HG03520 (cell line): Measurements from ENCODE around the gene NUMB.

Experiments
- ATAC-seq: cut with Tn5 transposase; IDR thresholded peaks from one replicate; pipeline ENCODE4 v1.9.1; 2021; ENCODE audit warnings: mild to moderate bottlenecking, moderate library complexity; ENCODE audit not compliant: unreplicated experiment

The NUMB gene

DNA sequence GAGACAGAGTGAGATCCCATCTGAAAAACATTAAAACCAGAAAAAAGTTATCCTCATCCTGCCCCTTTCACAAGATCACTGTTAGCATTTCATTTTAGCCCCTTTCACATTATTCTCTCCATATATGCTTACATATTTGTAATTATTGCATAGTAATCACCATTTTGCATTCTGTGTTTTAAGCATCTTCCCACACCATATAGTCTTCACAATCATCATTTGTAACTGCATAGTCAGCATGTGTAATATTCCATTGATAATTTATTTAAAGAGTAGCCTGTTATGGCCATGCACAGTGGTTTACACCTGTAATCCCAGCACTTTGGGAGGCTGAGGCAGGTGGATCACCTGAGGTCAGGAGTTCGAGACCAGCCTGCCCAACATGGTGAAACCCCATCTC lies 209.2 kb downstream of the NUMB start:
- ATAC-seq = no peak

DNA sequence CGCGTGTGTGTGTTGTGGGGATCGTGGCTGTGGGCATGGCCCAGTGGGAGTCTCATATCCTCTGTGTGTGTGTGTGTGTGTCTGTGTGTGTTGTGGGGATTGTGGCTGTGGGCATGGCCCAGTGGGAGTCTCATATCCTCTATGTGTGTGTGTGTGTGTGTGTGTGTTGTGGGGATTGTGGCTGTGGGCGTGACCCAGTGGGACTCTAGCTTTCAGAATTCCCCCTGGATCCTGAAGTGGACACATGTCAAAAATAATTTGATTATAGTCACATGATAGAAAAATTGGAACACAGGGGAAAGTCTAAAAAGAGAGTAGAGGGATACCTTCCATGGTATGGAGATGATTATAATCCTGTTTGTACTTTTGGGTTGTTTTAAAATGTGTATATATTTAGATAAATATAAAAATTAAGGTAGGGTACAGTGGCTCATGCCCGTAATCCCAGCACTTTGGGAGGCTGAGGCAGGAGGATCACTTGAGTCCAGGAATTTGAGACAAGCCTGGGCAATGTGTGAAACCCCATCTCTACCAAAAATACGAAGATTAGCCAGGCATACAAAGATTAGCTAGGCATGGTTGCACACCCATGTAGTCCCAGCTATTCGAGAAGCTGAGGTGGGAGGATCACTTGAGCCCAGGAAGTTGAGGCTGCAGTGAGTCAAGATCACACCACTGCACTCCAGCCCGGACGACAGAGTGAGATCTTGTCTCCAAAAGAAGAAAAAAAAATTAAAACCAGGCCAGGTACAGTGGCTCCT lies 210.1 kb downstream of the NUMB start:
- no peak for ATAC-seq

DNA sequence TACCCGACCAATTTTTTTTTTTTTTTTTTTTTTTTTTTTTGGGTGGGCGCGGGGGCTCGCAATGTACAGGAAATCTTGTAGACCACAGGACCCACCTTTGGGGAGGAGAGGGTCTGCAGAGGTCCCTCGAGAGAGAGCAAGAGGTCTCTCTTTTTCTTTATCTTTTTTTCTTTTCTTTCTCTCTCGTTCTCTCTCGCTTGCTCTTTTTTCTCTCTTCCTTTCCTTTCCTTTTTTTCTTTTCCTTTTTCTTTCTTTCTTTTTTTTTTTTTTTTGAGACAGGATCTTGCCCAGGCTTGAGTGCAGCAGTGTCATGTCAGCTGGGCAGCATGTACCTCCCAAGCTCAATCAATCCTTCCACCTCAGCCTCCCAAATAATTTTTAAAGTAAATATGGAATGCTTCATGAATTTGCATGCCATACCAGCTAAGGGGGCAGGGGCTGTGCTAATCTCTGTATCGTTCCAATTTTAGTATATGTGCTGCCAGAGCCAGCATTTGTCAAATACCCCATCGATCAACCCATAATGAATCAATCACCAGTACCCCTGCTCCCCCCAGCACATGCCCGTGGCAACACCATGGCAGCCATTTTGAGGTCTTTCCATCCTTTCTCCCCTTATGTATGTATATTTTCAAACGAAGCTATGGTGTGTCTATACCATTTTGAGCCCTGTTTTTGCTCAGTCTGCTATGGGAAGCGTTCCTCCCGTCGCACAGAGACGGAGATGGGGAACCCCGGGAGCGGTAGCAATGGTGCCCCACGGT lies 211.8 kb downstream of the NUMB start:
- no peak for ATAC-seq

DNA sequence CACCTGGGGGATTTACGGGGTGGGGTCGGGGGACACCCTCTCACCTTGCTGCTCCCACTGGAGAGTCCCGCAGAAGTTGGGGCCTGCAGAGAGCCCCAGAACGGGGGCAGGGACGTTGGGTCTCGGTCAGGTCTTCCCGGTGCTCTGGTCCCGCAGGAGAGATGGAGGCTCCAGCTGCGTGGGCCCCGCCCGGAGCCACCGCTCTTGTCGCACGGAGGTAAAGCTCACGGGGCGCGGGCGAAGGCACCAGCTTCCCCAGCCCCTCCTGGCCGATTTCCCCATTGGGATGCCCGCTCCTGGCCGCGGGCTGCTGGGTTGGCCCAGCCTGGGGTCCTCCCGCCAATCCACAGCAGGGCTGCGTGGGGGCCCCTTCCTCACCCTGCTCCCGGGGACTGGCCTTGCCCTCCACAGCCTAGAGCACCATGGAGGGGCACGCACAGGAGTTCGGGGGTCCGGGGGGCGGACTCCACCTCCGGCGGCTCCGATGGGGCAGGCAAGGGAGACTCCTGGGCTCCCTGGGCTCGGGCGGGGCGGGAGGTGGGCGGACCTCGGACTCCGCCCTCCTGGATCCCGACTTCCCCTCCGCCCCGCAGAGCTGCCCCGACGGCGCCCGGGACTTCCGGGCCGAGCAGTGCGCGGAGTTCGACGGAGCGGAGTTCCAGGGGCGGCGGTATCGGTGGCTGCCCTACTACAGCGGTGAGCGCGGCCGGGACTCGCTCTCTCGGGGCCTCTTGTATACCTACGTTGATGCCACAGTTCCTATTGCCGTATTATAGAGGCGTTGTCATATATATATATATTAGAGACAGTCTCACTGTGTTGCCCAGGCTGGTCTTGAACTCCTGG lies 212.6 kb downstream of the NUMB start:
- ATAC-seq = peak; percentile 55

DNA sequence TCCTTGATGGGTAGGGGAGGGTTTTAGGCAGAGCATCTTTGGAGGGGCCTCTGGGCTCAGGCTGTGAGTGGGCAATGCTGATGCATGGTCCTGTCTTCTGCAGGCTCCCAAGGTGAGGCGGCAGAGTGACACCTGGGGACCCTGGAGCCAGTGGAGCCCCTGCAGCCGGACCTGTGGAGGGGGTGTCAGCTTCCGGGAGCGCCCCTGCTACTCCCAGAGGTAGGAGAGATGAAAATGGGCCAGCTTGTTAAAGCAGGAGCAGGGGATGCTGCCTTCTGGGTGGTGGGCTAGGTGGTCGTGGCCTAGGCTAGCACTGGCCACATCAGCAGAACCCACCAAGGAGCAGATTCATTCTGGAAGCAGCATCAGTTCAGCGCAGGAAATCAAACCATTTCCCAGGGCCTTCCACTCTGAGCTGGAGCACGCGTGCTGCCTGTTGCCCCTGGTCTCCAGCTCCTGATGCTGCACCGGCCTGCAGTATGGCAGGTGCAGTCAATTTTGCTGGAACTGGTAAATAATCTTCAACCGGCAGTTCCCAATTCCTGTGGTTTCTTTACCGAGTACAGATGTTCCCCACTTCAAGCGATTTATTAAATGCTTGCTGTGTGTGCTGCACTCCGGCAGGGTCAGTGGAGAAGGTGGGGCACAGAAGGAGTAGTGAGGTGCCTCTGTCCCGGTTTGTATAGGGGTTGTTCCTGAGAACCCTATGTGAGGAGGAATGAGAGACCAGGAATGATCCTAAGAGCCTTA lies 213.6 kb downstream of the NUMB start:
- ATAC-seq = no peak

DNA sequence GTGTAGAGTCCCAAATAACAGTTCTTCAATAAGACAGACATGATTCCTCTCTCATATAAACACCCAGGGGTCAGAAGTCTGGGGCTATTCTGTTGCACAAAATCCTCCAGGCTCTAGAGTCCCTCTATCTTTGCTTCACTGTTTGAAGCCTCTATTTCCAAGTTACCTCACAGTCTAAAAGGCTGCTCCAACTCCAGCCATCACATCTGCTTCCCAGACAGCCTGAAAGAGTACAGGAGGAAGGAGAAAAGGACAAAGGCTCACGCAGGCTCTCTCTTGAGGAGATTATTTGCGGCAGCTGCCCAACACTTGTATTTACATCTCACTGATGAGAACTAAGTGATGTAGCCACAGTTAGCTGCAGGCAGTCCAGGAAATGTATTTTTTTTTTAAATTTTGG lies 214.6 kb downstream of the NUMB start:
- no peak for ATAC-seq

DNA sequence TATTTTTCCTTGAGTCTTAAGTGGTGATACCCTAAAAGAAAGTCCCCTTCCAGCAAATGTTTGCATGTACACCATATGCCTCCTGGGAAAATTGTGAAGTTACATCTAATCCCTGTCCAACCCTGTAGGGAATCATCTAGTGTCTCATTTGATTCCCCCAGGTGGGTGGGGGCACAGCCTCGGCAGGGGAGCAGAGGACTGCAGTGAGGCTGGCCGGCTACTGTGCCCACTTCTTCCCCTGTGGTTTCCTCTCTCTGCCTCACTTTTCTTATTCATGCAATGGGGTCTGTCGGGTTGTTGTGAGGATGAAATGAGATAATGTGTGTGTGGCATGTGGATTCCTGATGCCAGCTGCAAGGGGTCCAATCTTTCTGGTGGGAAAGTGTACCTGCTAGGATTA lies 215.0 kb downstream of the NUMB start:
- ATAC-seq = no peak

DNA sequence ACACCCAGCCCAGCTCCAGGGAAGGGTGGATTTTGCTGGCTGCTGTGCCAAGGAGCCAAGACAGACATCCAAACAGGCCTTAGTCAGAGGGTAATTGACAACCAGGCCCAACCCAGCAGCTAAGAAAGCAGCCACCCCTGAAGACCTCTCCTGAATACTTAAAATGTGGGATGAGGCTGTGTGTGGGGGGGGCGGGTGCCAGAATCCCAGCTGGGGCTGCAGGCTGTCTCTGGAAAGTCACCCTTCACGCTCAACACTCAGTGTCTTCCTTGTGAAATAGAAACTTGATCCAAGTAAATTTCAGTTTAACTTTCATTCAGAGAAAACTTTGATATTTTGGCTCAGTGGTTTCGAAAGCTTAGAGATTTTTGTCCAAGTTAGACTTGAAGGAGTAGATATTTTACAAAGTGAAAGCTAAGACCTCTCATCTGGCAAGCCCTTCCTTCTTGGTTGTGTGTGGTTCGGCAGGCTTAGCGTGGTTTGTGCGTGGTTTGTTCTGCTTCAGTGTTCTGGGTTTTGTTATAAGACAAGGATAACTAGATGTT lies 215.9 kb downstream of the NUMB start:
- ATAC-seq = no peak

DNA sequence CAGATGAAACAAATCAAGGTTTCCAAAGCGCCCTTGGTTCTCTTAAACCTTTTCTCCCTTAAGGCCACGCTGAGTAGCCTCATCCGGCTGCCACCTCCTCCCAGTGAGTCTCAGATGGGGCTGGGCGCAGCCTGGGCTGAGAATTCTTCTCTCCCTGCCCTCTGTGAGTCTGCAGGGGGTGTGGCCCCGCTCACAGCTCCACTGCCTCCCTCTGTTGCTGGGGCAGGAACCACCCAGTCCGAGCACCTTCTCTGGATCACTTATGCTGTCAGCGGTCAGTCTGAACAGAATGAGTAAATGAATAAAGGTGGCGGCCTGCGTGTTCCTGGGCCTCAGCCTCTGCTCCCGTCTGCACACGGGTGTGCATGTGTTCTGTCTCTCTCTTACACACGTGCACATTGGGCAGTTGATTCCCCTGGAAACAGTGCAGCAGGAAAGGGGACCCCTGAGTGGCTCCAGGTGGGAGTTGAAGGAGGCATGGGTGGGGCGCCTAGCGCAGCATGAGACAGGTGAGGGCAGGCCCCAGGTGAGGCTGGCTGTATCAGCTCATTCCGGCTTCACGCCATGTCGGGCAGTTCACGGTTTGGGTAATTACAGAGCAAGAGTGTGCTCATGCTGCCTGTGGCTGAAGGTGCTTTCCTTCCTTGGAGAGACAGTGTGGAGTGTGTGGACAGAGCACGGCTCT lies 216.7 kb downstream of the NUMB start:
- no peak for ATAC-seq

DNA sequence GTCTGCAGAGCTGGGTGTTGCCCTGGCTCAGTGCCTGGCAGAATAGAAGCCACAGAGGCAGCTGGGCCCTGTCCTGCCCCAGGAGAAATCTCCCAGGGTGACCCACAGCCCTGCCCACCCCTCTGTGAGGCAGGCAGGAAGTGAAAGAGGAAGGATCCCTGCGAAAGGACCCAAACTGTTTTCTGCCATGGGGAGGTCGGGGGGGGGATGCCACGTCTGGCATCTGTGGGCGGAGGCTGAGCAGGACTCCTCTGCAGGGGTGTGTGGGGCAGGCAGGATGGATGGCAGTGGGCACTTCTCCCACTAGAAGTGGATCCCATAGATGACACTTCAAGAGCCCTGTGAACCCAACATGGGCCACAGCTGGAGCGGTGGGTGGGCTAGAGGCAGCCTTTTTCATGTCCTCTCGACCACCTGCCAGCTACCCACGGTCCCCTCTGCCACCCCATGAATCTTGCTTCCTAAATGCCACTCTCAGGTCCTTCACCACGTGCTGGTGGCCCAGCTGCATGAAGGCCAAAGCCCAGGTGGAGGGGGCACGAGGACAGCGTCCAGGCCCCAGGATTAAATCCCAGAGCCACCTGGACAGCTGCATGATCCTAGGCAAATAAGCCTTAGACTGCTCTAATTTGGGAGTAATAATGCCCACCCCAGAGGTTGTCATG lies 217.4 kb downstream of the NUMB start:
- ATAC-seq = no peak

DNA sequence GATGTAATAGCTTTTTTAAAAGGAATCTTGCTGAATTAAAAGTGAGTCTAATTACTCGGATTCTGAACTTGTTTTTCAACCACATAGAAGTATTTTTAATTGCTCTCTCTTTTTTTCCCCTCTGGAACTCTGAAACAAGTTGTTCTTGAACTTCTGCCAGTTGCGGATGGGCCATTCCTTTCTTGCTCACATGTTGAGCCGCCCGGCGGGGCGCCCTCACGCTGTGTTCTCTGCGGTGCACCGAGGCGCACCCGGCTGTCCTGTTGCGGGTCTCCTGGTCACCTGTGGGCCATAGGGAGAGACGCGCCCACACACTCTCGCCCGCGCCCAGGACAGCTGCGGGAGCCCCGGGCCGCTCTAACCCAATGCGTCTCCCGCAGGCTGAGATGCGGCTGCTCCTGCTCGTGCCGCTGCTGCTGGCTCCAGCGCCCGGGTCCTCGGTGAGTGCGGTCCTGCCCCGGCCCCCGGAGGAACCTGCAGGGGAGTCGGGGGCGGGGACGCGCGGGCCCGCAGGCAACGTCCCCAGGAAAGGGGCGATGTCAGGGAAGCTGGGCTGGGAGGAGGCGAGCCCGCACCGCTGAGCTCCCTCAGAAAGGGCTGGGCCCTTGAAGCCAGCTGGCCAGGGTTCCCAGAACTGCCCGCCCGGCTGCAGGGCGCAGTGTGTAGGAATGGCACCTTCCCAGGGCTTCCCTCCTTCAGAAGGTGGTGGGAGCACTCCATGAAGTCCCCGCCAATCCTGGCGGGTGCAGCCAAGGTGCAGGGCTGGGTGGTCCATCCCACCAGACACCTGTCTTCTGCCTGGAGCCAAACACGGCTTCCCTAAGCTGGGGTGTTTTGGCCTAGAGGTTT lies 218.7 kb downstream of the NUMB start:
- ATAC-seq = no peak

DNA sequence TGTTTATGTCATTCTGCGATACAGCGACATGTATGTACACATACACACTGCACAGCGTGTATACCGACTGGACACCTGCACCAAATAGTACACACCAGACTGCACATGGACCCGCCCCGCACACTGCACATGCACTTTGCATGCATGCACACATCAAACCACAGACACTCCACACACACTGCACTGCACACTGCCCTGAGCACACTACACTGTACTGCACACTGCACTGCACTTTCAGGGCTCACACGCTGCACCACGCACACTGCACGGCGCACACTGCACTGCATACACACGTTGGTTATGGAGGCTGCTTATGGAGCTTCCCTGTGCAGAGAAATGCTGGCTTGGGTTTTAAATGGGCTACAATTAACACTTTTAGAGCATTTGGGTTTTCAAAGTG lies 219.4 kb downstream of the NUMB start:
- no peak for ATAC-seq

DNA sequence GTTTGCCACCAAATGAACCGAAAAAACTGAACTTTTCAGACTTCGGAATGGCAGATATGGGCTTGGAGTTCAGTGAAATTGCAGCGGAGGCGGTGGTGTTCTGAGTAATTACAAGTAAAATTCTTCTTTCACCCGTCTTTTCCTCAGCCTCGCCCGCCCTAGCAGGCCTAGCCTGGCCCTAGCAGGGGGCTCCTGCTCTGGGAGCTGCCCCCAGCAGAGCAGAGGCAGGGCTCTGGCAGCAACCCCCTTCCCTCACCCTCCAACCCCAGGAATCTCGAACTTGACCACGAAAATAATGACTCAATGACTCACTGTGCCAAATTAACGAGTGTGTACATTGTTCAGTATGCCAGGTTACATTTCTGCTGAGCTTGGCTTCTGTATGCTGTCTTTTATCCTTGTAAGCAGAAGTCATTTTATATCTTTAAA lies 219.9 kb downstream of the NUMB start:
- ATAC-seq = no peak

DNA sequence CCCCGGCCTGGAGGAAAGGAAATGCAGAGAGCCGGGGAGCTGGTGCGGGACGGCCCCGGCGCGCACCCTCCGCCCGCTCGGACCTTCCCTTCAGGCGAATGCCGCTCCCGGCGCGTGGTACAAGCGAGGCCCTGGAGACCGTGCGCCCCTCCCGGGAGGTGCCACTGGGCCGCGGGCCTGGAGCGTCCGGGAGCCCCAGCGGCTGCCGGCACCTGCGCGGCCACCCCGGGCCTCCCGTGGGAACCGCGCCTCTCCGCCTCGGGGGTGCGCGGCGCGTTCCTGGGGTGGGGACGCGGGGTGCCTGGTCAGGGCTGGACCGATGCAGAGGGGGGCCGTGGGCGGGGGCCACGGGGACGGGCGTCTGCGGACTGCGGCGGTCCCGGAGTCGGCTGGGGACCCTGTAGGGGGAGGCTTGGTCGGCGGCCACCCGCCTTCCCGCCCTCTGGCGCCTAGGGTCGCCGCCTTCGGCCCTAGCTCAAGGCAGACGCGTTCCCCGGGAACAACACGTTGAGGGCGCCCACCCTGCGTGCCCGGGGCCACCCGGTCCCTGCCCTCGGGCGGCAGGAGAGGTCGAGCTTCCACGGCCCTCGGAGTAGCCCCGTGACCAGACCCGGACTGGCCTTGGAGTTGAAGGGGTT lies 220.4 kb downstream of the NUMB start:
- no peak for ATAC-seq

DNA sequence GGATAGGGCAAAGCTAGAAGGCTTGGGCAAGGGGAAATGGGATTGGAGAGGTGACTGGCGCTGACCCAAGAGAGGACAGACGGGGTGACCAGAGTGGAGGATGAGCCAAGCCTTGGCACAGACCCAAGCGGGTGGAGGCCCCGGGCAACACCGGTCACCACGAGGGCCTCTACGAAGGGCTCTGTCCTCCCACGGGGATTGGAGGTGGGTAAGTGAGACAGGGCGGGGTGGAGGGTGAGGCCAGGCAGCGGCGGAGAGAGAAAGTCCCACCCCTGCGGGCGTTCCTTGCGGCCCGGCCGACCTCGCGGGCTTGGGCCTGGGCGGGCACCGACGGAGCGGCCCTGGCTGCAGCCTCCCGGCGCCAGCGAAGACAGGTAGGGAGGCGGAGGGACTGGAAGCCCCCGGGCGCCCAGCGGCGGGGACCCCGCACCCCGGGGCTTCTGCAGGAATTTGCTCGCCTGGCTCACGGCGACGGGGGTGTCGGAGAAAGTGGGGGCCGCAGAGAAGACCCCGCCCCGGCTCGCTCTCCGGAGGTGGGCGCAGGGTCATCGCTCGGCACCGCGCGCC lies 221.0 kb downstream of the NUMB start, which contains the start of gene PAPLN:
Gene PAPLN (plus strand): TSS at position 288 of the 567 bp plus-strand sequence. CDS start 2,273 bp downstream, outside the sequence.
- ATAC-seq = no peak

DNA sequence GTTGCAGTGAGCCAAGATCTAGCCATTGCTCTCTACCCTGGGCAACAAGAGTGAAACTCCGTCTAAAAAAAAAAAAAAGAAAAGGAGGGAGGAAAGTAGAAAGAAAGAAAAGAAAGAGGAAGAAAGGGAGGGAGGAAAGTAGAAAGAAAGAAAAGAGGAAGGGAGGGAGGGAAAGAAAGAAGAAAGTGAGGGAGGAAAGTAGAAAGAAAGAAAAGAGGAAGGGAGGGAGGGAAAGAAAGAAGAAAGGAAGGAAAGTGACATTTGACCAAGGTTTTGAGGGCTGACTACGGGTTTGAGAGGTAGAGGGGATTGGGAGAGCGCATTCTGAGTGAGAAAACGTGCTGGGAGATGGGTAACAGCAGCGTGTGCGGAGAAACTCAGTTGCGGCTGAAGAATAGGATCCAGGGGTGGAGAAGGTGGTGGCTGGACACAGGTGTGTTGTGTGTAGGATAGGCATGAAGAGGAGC lies 221.6 kb downstream of the NUMB start:
- ATAC-seq = no peak

DNA sequence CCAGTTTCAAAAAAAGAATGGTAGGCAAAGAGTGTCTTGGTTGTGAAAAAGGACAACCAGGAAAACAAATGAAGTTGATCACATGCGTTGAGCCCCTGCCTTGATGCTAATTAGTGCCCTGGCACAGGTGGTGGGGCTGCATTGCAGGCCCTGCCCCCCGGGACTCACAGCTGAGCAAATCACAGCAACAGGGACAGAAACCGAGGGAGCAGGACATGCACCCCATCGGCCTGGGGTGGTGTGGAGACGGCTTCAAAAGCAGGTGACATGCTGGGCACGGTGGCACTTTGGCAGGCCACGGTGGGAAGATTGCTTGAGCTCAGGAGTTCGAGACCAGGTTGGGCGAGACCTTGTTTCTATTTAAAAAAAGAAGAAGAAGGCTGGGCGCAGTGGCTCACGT lies 222.2 kb downstream of the NUMB start:
- ATAC-seq = no peak
